NCI-H1436 (cell line): ENCODE results near the gene DAB2IP.
"Not testable (repeated sequence)": the region's sequence is repeated elsewhere in the genome, so short reads cannot be mapped to it uniquely, and the experiment has no call there.

Experiments
- DNase-seq: peaks from one replicate; lab custom pipeline; 2025; lab: John Stamatoyannopoulos, UW

DAB2IP gene

DNA sequence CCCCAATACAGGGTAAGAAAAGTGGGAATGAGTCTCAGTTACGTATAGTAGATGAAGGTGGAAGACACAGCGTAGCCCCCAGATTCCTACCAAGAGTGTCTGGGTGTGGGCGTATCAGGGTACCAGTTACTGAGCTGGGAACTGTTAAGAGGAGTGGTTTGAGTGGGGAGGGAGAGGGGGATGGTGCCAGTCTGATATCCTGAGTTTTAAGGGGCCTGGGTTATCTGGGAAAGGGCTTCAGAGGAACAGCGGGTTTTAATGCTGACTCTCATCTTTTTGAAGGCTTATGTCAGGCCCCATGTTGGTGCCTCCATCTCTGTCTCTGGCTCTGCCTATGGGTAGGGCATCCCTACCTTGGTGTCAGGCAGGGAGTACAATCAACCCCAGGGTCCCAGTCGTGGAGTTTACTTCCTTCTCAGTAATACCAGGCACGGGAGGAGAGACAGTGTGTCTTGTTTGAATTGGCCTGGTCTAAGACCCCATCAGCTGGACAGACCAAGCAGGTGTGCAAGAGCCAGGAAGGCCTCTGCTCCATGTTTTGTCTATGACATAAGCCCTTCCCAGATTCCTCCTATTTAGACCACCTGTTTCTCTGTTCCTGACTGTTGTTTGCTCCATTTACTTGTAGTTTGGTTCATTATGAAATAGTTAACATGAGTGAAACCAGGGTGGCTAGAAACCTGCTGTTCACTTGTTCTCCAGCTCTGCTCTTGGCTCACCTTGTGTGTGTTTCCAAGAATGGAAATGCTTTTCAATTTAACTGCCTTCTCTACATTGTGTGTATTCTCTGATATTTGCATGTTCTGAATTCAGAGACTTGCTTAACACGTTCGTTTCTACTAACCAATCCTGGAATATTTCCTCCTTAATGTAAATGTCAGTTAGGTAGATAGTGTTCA lies 125.6 kb downstream of the DAB2IP start:
- DNase-seq = no peak

DNA sequence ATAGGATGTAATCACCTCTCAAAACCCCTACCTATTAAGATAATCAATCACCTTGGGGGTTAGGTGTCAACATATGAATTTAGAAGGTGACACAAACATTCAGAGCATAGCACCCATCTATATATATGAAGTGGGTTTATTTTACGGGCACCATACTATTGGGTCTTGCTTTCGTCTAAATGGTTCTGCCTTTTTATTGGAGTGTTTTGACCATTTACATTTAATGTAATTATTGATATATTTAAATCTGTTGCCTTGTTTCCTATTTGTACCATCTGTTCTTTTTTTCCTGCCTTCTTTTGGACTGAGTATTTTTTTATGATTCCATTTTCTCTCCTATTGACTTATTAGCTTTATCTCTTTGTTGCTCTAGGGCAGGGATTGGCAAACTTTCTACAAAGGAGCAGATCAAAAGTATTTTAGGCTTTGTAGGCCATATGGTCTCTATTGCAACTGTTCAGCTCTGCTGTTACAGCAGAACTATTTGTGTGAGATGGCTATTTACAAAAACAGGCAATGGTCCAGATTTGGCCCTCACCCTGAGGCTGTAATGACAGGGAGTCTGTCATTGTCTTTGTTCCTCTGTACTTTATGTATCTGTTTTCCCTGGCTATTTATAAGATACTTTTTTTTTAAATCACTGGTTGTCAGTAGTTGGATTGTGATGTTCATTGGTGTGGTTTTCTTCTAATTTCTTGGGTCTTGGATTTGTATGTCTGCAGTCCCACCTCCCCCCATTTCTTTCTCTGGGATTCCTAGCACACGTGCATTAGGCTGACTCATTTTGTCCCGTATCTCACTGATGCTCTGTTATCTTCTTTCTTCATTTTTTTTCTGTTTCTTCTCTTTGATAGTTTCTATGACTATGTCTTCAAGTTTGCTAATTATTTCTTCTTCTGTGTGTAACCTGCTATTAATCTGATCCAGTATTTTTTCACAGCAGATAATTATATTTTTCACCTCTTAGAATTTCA lies 127.1 kb downstream of the DAB2IP start:
- no peak for DNase-seq

DNA sequence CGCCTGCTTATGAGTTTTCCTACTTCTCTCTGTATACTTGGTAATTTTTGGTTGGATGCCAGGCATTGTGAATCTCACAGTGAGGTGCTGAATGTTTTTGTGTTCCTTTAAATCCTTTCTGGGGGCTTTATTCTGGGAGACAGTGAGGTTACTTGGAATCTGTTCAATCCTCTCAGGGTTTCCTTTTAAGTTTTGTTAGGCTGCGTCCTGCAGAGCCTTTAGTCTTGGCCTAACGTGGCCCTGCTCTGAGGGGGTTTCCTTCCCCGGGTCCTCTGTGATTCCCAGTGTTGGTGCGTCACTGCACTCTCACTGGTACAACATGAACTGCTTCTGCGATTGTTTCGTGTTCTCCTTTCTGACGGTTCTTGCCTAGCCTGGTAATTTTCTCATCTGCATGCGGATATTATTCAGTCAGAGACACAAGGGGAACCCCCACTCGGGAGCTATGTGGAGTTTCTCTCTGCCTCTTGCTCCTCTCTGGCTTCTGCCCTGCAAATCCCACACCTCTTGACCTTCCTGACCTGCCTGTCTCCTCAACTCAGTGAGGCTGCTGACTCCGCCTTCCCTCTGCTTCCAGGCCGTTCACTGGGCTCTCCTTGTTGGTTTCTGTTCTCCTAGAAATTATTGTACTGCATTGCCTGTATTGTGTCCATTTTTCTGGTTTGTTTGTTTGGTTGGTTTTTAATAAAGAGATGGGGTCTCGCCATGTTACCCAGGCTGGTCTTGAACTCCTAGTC lies 128.1 kb downstream of the DAB2IP start:
- no peak for DNase-seq

DNA sequence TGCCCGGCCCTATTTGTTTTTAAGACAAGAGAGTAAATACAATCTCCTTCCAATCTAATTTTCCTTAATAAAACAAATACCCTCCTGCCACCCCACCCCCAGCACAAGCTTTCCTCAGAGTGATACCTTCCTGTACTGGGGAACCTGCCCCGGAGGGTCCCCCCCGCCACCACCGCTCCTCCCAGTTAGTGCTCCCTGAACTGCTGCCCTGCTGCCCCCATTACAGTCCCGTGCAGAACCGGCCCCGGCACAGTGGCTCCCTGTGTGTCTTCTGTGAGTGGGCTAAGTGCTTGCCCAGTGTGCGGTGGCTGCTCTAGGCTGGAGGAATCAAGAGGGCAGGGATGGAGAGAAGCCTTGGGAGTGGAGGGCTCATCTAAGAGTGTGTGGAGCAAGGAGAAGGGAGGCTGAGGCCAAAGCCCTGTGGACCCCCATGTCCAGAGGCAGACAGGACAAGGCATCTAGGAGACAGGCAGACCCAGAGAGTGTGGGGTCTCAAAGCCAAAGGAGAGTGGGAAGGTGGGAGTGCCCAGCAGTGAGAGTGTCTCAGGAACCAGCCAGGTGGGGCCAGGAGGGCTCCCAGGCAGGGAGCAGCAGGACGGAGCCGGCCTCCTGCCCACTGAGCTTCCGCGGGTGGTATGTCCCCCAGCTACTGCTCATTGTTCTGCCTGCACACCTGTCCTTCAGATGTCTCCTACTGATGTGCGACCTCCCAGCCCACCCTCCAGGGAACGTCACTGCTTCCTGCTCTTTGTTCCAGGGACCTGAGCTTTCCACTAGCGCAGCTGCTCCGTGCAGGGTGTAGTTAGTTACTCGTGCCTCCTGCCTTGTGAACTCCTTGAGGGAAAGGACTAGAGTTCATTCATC lies 129.0 kb downstream of the DAB2IP start:
- peak; percentile 45 for DNase-seq

DNA sequence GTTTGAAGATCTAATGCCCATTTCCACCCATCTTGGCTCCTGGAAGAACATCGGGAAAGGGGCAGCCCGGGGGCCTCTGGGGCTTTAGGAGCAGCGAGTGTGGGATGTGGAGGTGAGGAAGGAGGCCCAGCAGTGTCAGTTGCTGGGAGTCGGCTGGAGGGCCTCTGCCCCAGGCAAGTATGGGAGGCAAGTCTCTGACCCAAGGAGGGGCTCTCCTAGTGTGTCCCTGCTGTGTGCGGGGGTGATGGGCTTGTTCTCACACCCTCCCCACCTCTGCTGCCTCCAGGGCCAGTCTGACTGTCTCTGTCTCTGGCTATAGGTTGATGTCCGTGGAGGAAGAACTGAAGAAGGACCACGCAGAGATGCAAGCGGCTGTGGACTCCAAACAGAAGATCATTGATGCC lies 129.7 kb downstream of the DAB2IP start:
- DNase-seq = no peak

DNA sequence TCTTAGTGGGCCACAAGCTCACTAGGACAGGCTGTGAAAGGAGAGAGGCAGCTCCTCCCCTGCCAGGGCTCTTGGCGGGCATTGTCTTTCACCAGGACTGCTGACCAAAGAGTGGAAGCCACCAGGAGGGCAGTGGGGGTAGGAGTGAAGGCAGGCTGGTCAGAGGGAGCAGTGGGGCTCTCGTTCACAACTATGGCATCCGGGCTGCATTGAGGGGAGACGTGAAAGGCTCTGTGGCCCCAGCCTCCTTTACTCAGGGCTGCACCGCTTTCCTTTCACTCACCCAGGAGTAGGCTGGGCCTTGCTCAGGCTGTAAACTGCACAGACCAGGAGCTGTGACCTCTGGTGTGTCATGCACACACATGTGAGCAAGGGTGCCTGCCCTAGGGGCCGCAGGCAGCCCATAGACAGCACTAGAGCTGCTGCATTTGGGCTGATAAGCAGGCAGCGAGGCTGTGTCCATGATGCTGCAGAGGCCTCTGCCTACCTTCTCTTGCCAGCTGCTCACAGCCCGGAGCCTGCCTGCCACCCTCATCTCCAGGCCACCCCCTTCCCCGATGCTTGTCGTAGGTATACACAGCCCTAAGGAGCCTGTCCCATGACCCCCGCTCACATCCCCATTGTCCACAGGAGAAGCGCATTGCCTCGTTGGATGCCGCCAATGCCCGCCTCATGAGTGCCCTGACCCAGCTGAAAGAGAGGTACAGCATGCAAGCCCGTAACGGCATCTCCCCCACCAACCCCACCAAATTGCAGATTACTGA lies 130.4 kb downstream of the DAB2IP start:
- no peak for DNase-seq

DNA sequence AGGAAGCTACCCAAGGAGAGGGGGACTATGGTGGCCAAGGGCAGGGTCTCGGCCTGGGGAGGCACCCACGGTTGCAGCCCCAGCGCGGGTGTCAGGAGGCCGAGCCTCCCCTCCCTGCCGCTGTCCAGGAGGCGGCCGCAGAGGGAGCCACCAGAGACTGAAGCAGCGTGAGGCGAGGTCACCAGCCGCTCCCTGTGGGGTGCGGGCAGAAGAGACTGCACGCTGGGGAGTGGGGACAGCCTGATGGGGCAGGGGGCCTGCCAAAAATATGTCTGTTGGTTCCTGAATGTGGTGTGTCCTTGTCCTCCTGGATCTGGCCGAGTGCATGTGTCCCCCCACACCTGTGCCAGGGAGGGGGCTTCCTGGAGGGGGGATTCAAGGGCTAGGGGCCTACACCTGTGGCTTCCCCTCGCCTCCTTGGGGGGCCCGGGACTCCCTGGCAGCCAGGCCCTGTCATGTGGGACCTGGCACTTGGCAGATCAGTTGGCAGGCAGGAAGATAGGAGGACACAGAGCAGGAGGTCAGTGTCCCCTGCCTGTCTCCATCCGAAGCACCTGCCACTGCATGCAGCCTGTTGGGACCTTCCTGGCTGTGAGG lies 131.2 kb downstream of the DAB2IP start:
- no peak for DNase-seq

DNA sequence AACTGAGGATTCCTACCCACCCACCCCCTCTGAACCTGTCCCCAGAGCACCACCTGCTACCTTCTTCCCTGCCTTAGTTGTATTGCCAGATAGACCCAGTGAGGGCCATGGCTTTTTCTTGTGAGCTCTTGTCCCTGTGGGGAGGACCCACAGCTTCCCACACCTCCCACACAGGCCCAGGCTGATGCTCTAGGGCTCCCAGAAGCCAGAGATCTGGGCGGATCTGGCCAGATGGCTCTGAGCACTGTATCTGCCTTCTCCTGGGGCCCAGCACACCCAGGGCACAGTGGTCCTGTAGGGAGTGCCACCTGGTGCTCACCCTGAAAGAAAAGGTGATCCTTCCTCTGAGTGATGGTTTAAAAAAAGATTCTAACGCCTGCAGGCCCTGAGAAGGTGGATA lies 131.7 kb downstream of the DAB2IP start:
- DNase-seq = no peak

DNA sequence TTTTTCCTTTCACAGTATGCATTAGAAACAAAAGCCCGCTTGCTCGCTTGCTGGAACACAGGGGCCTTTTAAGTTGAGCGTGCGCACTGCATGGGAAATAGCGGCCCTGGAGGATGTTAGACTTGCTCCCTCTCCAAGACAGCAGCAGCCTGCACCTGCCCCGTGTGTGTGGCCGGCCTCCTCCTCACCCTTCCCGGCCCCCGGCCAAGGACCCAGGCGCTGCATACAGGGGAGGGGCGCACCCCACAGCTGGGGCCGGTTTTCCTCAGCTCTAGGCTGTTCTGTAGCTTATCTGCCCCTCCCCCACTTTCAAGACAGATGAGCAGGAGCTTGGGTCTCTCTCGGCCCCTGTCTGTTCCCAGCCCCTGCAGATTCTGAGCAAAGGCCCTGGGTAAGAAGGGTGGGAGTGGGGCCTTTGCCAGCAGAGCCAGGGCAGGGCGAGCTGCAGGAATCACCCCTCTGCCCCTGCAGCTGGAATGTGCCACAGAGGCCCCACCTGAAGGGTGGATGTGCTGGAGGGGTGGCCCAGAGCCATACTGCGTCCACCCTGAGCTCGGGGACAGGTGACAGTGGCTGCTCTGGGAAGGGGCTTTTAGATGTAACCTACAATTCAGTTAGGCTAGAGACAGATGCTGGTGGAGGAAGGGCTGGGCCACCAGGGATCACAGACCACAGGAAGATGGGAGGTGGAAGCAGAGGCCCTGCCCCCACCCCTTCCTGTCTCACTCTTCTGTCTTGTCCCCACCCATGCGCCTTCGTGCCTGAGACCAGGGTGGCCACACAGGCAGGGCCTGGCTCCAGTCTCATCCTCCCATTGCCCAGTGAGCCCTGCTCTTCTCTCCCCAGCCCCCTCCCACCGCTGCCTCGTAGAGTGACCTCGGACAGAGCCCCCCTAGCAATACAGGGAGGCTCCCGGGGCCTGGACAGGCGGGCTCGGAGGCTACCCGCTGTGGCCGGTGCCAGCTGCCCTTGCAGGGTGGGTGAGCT lies 132.4 kb downstream of the DAB2IP start:
- DNase-seq = no peak

DNA sequence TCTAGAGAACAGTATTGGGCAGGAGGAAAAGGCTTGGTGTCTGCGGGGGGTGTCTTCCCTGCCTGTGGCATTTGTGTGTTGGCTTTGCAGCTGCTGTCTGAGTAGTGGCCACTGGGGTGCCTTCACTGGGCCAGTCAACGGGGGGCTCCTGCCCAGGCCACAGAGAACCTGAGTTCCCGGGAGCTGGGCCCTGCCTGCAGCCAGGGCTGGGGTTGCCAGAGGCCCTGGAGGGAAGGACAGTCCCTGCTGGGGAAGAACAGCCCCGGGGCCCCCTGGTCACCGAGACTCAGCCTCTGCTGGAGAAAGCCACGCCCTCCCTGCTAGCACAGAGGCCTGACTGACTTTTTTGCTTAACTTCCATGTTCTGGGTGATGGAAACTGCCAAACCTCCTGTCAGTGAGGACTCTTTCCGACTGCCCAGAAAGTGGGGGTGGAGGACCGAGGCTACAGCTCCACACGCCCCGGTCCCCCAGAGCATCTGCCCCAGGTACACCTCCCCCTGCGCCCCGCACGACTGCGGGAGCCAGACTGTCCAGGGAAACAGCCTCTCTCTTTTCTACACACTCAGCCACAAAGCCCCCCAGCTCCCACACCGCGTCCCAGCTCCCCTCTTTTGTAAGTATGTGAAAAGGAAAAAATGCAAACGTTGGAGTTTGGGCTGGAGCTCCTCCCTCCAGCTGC lies 133.4 kb downstream of the DAB2IP start:
- DNase-seq = no peak

DNA sequence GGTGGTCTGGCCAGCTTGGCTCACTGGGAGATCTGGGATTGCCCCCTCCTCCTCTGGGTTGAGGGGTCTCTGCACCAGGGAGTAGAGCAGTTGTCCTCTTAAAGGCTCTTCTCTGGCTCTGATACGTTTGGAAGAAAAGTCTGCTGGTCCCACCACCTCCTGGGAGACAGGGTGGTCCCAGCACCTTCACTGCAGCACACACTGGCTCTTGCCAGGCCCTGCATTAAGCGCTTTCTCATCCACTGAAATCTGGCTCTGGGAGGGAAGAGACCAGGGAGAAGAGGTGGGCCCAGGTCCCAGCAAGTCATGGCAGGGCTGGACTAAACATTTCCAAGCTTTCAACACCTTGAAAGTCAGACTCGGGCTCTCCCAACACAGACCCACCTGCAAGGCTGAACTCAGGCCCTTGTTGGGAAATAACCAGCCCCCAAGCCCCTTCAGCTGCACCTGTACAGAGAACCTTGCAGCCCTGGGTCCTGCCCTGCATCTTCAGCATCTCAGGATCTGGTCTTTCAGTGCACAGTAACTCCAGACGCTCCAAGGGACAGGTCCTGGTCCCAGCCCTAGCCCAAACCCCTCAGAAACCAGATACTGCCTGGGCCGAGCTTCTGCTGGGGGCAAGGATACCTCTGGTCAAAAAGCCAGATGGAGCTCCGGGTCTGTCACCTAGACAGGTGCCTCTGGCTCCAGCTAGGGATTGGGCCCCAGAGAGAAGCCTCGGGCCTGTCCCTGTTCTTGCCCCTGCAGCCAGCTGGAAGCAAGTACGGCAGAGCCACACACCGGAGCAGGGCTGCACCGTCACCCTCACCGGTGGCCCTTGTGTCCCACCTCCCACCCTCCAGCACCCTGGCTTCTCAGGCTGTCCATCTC lies 134.5 kb downstream of the DAB2IP start:
- DNase-seq = no peak

DNA sequence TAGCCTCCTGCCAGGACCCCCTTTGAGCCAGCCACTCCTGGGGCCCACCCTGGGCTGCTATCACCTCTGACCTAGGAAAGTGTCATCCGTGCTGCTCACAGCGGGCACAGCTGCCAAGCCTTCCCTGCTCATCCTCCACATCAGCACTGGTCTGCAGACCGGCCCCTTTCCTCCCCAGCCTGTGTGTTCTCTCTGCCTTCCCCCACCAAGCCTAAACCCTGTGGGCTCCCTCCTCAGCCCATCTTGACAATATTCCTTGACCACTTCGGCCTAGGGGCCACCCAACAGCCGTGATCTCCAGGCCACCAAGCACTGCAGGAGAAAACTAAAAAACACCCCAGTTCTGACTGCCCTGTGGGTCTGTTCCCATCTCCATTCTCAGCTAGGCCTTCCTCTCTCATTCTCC lies 135.1 kb downstream of the DAB2IP start:
- no peak for DNase-seq

DNA sequence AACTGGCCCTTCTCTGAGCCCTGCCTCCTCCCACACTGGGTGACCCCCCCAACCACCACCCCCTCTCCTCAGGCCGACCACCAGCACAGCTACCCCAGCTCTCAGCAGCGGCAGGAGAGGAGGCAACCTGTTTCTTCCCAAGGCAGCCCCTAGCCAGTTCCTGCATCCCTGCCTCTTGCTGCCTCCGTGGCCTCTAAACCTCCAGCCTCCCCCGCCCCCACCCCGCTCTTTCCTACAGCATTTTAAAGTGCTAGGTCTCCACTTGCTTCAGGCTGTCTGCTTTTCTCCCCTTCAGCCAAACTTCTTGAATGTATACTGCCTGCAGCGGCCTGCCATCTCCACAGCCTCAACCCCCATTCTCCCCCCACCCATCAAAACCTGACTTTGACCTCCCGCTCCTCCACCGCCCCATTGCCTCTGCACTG lies 135.6 kb downstream of the DAB2IP start:
- DNase-seq = no peak

DNA sequence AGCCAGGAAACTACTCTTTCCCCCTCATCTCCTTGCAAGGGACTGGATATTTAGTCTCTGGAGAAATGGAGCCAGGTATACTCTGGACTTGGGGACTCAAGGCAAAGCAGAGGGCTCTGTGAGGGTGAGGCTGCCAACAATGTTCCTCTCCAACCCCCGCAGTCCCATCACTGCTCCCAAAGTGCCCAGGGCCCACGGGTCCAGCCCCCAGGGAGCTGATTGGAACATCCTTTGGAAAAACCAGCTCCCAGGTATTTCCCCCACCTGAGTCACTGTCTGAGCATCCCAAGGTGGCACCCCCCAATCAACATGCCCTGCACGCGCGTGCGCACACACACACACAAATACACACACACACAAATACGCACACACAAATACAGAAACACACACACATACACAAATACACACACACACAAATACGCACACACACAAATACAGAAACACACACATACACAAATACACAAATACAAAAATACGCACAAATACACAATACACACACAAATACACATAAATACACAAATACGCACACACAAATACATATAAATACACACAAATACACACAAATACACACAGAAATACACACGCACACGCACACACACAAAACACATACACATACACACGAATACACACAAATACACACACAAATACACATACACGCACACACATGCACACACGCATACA lies 137.4 kb downstream of the DAB2IP start:
- no peak for DNase-seq

DNA sequence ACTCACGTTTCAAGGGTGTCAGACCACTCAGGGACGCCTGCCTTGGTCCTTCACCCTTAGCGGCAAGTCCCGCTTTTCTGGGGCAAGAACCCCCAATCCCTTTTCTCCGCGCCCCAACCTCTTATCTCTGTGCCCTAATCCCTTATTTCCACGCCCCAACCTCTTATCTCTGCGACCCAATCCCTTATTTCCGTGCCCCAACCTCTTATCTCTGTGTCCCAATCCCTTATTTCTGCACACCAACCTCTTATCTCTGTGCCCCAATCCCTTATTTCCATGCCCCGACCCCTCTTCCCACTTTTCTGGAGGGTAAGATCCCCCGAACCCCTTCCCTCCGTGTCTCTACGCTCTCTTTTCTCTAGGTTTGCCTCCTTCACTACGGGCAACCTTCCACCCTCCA lies 139.4 kb downstream of the DAB2IP start:
- DNase-seq = no peak

DNA sequence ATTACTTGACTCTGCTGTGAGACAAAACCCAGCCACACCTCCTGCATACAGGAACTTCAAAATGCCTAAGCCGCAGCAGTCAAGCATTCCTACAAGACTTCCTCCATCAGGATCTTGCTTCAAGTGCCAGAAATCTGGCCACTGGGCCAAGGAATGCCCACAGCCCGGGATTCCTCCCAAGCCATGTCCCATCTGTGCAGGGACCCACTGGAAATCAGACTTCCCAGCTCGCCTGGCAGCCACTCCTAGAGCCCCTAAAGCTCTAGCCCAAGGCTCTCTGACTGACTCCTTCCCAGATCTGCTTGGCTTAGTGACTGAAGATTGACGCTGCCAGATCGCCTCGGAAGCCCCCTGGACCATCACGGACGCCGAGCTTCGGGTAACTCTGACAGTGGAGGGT lies 141.0 kb downstream of the DAB2IP start:
- DNase-seq = not testable (repeated sequence)

DNA sequence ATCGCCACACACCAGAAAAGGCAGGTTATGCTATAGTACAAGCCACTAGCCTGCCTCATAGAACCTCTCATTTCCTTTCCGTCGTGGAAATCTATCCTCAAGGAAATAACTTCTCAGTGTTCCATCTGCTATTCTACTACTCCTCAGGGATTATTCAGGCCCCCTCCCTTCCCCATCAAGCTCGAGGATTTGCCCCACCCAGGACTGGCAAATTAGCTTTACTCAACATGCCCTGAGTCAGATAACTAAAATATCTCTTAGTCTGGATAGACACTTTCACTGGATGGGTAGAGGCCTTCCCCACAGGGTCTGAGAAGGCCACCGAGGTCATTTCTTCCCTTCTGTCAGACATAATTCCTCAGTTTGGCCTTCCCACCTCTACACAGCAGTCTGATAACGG lies 142.9 kb downstream of the DAB2IP start:
- not testable (repeated sequence) for DNase-seq
